ENCODE data around the gene KIF18B. TPM values are rescaled to one million over a fixed set of nuclear protein-coding genes. Genes with fewer than 3 reads are reported as not detected.

The KIF18B gene
- total and polyA plus RNA-seq, 7 donors: 0.01 to 0.17 (median 0.07) TPM; not detected in 2

DNA sequence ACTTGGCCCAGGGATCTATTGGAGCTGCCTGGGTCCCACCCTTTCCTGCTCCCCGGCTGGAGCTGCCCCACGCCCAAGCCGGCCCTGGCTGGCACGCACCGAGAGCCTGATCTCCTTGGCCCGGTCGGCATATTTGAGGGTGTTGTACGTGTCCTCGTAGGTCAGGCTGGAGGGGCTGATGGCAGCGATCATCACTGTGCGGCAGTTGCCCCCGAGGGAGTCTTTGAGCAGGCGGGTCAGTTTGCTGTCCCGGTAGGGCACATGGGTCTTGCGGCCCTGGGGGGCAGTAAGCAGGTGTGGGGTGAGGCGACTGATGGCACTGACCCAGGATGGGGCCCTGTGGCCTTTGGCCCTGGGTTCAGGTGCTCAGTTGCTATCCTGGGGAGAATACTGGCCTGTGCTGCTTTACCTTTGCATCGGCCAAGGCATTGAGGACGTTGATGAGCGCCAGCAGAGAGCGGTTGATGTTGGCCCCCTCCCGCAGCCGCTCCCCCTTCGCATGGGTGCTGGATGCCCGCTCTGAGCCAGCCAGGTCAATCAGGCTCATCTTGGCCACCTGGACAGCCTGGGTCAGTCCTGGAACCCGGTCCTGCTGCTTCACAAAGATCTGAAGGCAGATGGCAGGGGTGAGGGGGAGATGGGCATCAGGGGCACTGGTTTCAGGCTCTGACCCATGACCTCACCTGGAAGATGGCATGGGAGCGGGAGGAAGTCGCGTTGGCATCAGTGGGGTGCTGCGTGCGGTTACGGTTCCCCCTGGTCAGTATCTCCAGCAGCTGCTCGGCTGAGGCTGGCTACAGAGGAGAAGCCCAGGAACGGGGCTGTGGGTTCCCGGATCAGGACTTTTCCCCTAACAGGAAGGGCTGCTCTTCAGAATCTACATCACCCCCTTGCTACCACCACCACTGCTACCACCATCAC lies 13.5 kb downstream of the KIF18B start:
- intact Hi-C loops (cut with DNase I): no loop called here
- Histone ChIP-seq H3K27ac (no peak overlapping the region), H3K4me3 (no peak overlapping the region), H3K36me3 (ENCODE audit: insufficient read depth in 1 of 2, low read depth in 1 of 2) (no peaks in the 10 kb centered on the region), H3K27me3 (ENCODE audit: insufficient read depth in 3 of 3, low read length in 2 of 3) (no peaks in the 10 kb centered on the region), H3K9me3 (no peaks in the 10 kb centered on the region), H3K4me1 (peaks cover 4% of the 10 kb centered on the region)
- DNase-seq: no peak
- WGBS, 3 donors: 90 to 92% (median 92%) methylated on average over 34 of the region's 34 CpGs
- no peak for TF ChIP-seq CTCF (IDR thresholded peaks at IDR 0.05)
- no peak for ATAC-seq

- Histone ChIP-seq H3K4me1 (peaks cover 5% of the 10 kb centered on the region), H3K4me3 (no peak overlapping the region), H3K9me3 (no peaks in the 10 kb centered on the region), H3K27ac (no peak overlapping the region), H3K27me3 (ENCODE audit: insufficient read depth in 3 of 3, low read length in 2 of 3) (no peaks in the 10 kb centered on the region), H3K36me3 (ENCODE audit: insufficient read depth in 1 of 2, low read depth in 1 of 2) (no peaks in the 10 kb centered on the region)
- no peak for TF ChIP-seq CTCF (IDR thresholded peaks at IDR 0.05)
- intact Hi-C loops (cut with DNase I): no loop called here
- DNase-seq: no peak
- ATAC-seq: no peak
- WGBS, 3 donors: 94 to 96% (median 95%) methylated on average over 6 of the region's 6 CpGs
These were observed 14.8 kb downstream of the KIF18B start for GRCh38 chr17:44932787-44933097.

- TF ChIP-seq CTCF (IDR thresholded peaks at IDR 0.05): no peak
- Histone ChIP-seq H3K9me3 (no peaks in the 10 kb centered on the region), H3K27ac (no peak overlapping the region), H3K4me3 (no peak overlapping the region), H3K27me3 (ENCODE audit: insufficient read depth in 3 of 3, low read length in 2 of 3) (no peaks in the 10 kb centered on the region), H3K4me1 (peaks cover 5% of the 10 kb centered on the region), H3K36me3 (ENCODE audit: insufficient read depth in 1 of 2, low read depth in 1 of 2) (no peaks in the 10 kb centered on the region)
- WGBS, 3 donors: 87 to 98% (median 96%) methylated on average over 8 of the region's 8 CpGs
- ATAC-seq (no peak), DNase-seq (no peak)
- intact Hi-C loops (cut with DNase I): no loop called here
These were observed 15.3 kb downstream of the KIF18B start for GRCh38 chr17:44932096-44932786.

DNA sequence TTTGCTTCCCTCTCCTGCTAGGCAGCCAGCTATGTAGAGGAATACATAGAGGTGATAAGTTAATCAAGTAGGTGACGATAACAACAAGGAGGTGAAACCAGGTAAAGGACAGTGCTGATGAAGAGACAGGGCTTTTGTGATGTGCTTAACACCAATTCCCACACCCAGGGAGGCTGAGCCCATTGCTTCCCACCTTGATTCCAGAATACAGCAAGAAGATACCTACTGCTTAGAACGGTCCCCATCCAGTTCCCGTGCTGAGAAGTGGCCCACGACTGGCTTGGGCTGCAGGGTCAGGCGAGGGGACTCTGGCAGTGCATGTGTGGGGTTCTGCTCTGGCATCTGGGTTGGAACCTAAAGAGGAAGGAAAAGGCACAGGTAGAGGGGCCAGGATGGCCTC lies 16.2 kb downstream of the KIF18B start:
- Histone ChIP-seq H3K4me3 (no peak overlapping the region), H3K36me3 (ENCODE audit: insufficient read depth in 1 of 2, low read depth in 1 of 2) (no peaks in the 10 kb centered on the region), H3K4me1 (peaks cover 5% of the 10 kb centered on the region), H3K27me3 (ENCODE audit: insufficient read depth in 3 of 3, low read length in 2 of 3) (no peaks in the 10 kb centered on the region), H3K9me3 (no peaks in the 10 kb centered on the region), H3K27ac (no peak overlapping the region)
- ATAC-seq: no peak
- no peak for DNase-seq
- no peak for TF ChIP-seq CTCF (IDR thresholded peaks at IDR 0.05)
- intact Hi-C loops (cut with DNase I): no loop called here
- WGBS, 3 donors: 92 to 95% (median 94%) methylated on average over 5 of the region's 5 CpGs
